Left cardiac atrium (tissue), 2 donors: ENCODE data around the gene ZNF777. TPM values are rescaled to one million over a fixed set of nuclear protein-coding genes. Genes with fewer than 3 reads are reported as not detected.

Source experiments
- total RNA-seq, 2 donors: library from RNA; stranded (reverse); fragmentation: NEBNext Ultra II Directional; extraction: Animal tissue kit (Norgen Biotek cat#: 25700); gene quantifications; one replicate each; pipeline ENCODE4 v1.2.1, GENCODE V29; 2021
- donor health status: DM: no; HTN: yes; CAD: no; lungs with severe emphysema.
- donor health status: DM: yes; HTN: yes; CAD: no.

Gene ZNF777
- total RNA-seq, 2 donors from 2014 or later, result 6.6 to 7.5 TPM

Other genes starting within 250 kb of the ZNF777 start
- gene ZNF212, start 221.4 kb downstream of the ZNF777 start, total RNA-seq, result 1 to 10 TPM; 4.9 to 6.0 TPM
- gene ZNF783, start 198.9 kb downstream of the ZNF777 start, total RNA-seq, result 1 to 10 TPM; 5.8 to 8.6 TPM
- gene ZNF746, start 36.7 kb upstream of the ZNF777 start, total RNA-seq, result 10 to 100 TPM in 1 of 2 donors, 1 to 10 TPM in 1; 8.7 to 10.1 TPM